GM18868 (cell line): Measurements from ENCODE around the gene NINL.
A peak's percentile ranks its signal among the peaks of the same experiment; 100 is the strongest.

ENCODE experiments used
- ATAC-seq: cut with Tn5 transposase; IDR thresholded peaks from one replicate; pipeline ENCODE4 v1.9.1; 2021; ENCODE audit warnings: mild to moderate bottlenecking, moderate library complexity; ENCODE audit not compliant: unreplicated experiment

NINL gene

GRCh38 chr20:25424536-25424935, 160.8 kb downstream of the NINL start:
- ATAC-seq: no peak

DNA sequence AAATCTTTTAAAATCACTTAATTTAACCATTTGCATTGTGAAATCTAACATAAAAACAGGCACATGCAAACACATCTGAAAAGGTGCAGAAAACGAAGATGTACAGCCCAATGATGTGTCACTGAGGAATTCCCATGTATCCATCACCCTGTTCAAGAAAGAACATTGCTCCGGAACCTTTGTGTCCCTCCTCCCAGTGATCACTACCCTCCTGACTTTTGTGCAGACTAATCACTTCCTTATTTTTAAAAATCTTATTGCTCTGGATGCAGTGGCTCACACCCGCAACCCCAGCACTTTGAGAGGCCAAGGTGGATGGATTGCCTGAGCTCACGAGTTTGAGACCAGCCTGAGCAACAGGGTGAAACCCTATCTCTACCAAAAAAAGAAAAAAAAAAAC, 163.3 kb downstream of the NINL start:
- no peak for ATAC-seq

DNA sequence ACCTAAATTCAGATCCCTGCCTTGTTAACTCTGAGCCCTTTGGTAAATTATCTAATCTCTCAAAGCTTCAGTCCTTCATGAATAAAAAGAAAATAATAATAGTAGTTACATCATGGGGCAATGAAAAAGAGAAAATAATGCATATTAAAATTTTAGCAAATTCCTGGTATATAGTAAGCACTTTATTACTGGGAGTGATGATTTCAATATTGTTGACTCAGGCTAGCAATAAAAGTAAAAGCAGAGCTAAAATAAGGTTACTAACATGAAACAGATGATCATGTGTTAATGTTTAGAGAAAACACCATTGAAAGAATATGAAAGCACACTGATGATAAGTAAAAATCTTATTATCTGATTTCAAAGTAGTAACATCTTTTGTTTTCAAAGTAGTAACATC, 164.2 kb downstream of the NINL start:
- no peak for ATAC-seq

GRCh38 chr20:25418776-25419175, 166.6 kb downstream of the NINL start:
- no peak for ATAC-seq

- no peak for ATAC-seq
Observed at GRCh38 chr20:25408890-25409289, 176.4 kb downstream of the NINL start.

DNA sequence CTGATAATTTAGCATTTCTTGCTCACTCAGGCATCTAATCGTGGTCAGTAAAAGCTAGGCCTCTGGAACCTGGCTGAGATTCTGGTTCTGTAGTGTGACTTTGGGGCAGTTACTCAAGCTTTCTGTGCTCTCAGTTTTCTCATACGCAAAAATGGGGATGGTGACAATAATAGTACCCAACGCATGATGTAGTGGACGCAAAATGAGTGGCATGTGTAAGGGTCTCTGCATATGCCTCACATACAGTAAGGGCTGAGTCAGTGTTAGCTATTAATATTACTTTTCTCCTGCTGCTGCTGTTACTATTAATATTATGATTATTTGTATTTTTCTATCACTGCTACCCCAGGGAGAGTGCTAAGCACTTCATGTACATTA, 177.2 kb downstream of the NINL start:
- ATAC-seq: no peak

GRCh38 chr20:25407311-25408169, 177.8 kb downstream of the NINL start, which contains the start of gene GINS1:
Gene GINS1 (plus strand): TSS chr20:25407673. CDS start chr20:25407821, 148 bp downstream.
- peak; percentile 92 for ATAC-seq
